ENCODE data around the gene RPS6KC1. TPM values are rescaled to one million over a fixed set of nuclear protein-coding genes. Genes with fewer than 3 reads are reported as not detected.

The RPS6KC1 gene
- total RNA-seq, 1 experiment from 2014 or later, result 16.9 TPM

- no peak overlapping the region for H2BK12ac ChIP-seq (ENCODE audit: insufficient read length, low read depth, low read length)
- peaks cover 17 to 18% of the 10 kb centered on the region in 2 experiments for H3K4me1 Mint-ChIP-seq
- H3K23ac ChIP-seq (ENCODE audit: insufficient read length, low read depth, low read length), result no peak overlapping the region
- H4K20me1 ChIP-seq (ENCODE audit: control insufficient read depth, insufficient read depth, insufficient read length), result no peaks in the 10 kb centered on the region
- no peak overlapping the region for H3K18ac ChIP-seq (ENCODE audit: insufficient read length, low read depth, low read length)
- H3K36me3 Mint-ChIP-seq (ENCODE audit: insufficient read depth in 1 of 3, low read depth in 3 of 3), result peaks cover 0 to 10% (median 5%) of the 10 kb centered on the region in 3 experiments; a peak in 5 of 7 replicates
- peaks cover under 1% of the 10 kb centered on the region; the same call in 1 of the 2 replicates for H3K79me2 ChIP-seq (ENCODE audit: insufficient read depth, low read length)
- no peaks in the 10 kb centered on the region for H3K23me2 ChIP-seq (ENCODE audit: insufficient read length, low read depth, low read length, poor library complexity, severe bottlenecking)
- H2BK120ac ChIP-seq (ENCODE audit: low read depth, low read length, poor library complexity, severe bottlenecking), result no peak overlapping the region
- no peak overlapping the region for H3K56ac ChIP-seq (ENCODE audit: insufficient read length, low read depth, low read length)
- H3K27ac Mint-ChIP-seq, result no peak overlapping the region
- H2BK15ac ChIP-seq (ENCODE audit: low read depth, low read length), result no peak overlapping the region
- H2BK5ac ChIP-seq (ENCODE audit: insufficient read length, low read length), result no peak overlapping the region
- no peak overlapping the region for H3T11ph ChIP-seq (ENCODE audit: low read length)
- no peaks in the 10 kb centered on the region for H3K27me3 ChIP-seq (ENCODE audit: insufficient read depth, low read length)
- H4K91ac ChIP-seq (ENCODE audit: insufficient read length, low read depth, low read length), result no peak overlapping the region
- no peak overlapping the region for H2AK5ac ChIP-seq (ENCODE audit: insufficient read length, low read length)
- H4K5ac ChIP-seq (ENCODE audit: insufficient read length, low read depth, low read length), result no peak overlapping the region
- TF ChIP-seq CTCF (conservative IDR thresholded peaks at IDR 0.05), result no peak
- DNase-seq, result no peak
- no peak overlapping the region for H2BK20ac ChIP-seq (ENCODE audit: low read depth, low read length, poor library complexity, severe bottlenecking)
- H3K4ac ChIP-seq (ENCODE audit: low read depth, low read length), result no peak overlapping the region
- H3K4me2 ChIP-seq (ENCODE audit: insufficient read depth, insufficient read length, low read length), result no peak overlapping the region
- no CpG with 5 or more reads among the region's 2 CpGs for WGBS (ENCODE audit: extremely low coverage, insufficient read length, low lambda C conversion rate)
- no peak overlapping the region for H4K8ac ChIP-seq (replicated peaks; ENCODE audit: insufficient read length, low read depth, low read length)
- peaks cover 2 to 3% of the 10 kb centered on the region in 2 experiments; a peak in 1 of 5 replicates for H3K9me3 Mint-ChIP-seq
- H2AFZ ChIP-seq (ENCODE audit: low read length), result no peak overlapping the region
- H3K4me3 Mint-ChIP-seq, result no peak overlapping the region
- H3K79me1 ChIP-seq (ENCODE audit: insufficient read depth, low read depth, low read length, poor library complexity, severe bottlenecking), result peaks cover 5% of the 10 kb centered on the region
- H3K27me3 Mint-ChIP-seq (ENCODE audit: low read depth), result no peaks in the 10 kb centered on the region
- H3K9ac ChIP-seq (ENCODE audit: extremely low read depth, insufficient read length, low read length), result no peak overlapping the region
- H3K4me1 ChIP-seq (ENCODE audit: insufficient read depth, low read length), result no peaks in the 10 kb centered on the region; the same call in 1 of the 2 replicates
- no peak overlapping the region for H3K27ac ChIP-seq (ENCODE audit: insufficient read length, low read depth, low read length)
- no peaks in the 10 kb centered on the region for H3K9me3 ChIP-seq (ENCODE audit: control insufficient read depth, low read depth, low read length)
- H3K14ac ChIP-seq (ENCODE audit: insufficient read depth, low read length), result no peak overlapping the region
These were observed 9.8 kb downstream of the RPS6KC1 start for GRCh38 chr1:213060836-213061235.

All from H9 (cell line).